SK-N-SH (cell line): ENCODE data around the gene ACOT8.

Source experiments
- EP300 ChIP-seq, 2 experiments: IDR thresholded peaks; 2 replicates each; pipeline versions ENCODE4 v1.4.0 to v1.6.1; 2012; ENCODE audit warnings: borderline replicate concordance in 1 of 2, low read depth in 1 of 2, low read length in 1 of 2
- FOXM1 ChIP-seq: IDR thresholded peaks from 2 replicates; pipeline ENCODE4 v1.4.0; 2012; ENCODE audit warnings: low read depth, mild to moderate bottlenecking
- TF ChIP-seq, protein P1 (sequence below): fragments of 200-600 bp; sonication (generic); IDR thresholded peaks from 2 replicates; pipeline ENCODE4 v1.6.1; 2017; ENCODE audit warnings: antibody characterized with exemption, mild to moderate bottlenecking, moderate library complexity

DNA sequence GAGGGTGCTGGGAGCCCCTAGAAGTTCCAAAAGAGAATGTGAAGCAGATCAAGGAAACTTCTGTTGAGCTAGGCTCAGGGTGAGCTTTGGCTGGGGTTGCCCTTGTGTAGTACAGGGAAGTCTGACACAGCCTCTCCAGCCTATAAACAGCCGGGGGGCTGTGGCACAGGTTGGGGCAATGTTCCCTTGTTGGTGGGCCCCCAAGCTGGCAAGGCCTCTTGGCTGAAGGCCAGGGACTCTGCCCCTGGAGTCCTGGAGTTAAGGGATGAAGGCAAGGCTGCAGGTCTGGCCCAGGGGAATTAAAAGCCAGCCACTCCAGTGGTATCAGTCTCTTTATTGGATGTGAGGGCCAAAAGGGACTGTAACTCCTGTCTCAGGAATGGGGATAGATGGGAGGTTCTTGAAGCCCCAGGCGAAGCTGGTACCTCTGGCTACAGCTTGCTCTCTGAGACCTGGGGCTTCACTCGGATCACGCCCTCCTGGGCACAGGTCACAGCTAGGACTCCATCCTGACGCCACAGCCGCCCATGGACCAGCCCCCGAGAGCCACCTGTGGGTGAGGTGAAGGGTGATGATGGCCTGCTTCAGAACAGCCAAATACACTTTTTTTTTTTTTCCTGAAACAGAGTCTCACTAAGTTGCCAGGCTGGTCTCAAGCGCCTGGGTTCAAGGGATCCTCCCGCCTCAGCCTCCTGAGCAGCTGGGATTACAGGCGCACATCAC lies 15.6 kb downstream of the ACOT8 start:
- TF ChIP-seq EP300 (IDR thresholded peaks at IDR 0.05; ENCODE audit: borderline replicate concordance in 1 of 2, low read depth in 1 of 2, low read length in 1 of 2) (no peak), FOXM1 (no peak)
- TF ChIP-seq, protein P1, sequence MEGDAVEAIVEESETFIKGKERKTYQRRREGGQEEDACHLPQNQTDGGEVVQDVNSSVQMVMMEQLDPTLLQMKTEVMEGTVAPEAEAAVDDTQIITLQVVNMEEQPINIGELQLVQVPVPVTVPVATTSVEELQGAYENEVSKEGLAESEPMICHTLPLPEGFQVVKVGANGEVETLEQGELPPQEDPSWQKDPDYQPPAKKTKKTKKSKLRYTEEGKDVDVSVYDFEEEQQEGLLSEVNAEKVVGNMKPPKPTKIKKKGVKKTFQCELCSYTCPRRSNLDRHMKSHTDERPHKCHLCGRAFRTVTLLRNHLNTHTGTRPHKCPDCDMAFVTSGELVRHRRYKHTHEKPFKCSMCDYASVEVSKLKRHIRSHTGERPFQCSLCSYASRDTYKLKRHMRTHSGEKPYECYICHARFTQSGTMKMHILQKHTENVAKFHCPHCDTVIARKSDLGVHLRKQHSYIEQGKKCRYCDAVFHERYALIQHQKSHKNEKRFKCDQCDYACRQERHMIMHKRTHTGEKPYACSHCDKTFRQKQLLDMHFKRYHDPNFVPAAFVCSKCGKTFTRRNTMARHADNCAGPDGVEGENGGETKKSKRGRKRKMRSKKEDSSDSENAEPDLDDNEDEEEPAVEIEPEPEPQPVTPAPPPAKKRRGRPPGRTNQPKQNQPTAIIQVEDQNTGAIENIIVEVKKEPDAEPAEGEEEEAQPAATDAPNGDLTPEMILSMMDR: no peak
